Central memory CD8-positive, alpha-beta T cell (primary cell): Measurements from ENCODE around the gene MYO9B.
A peak's percentile ranks its signal among the peaks of the same experiment; 100 is the strongest.

Experiments used
- ATAC-seq: fragments of 150-1000 bp; cut with Tn5 transposase; replicated peaks from 2 replicates; pipeline ENCODE4 v1.10.0; 2022; ENCODE audit warnings: mild to moderate bottlenecking, moderate FRiP score, moderate number of reproducible peaks; ENCODE audit not compliant: poor library complexity, severe bottlenecking; ENCODE audit errors: extremely low read depth
- DNase-seq, 2 donors: peaks; one replicate each; pipeline ENCODE4 v3.0.0; 2021; ENCODE audit warnings: low spot score in 2 of 2
- H3K27ac Mint-ChIP-seq: one replicate; pipeline ENCODE4 v1.8.0; 2022; ENCODE audit warnings: low read depth, mild to moderate bottlenecking, moderate library complexity, mixed read lengths
- H3K27me3 Mint-ChIP-seq: one replicate; pipeline ENCODE4 v1.8.0; 2022; ENCODE audit warnings: mixed read lengths
- H3K36me3 Mint-ChIP-seq: one replicate; pipeline ENCODE4 v1.8.0; 2022; ENCODE audit warnings: mild to moderate bottlenecking, moderate library complexity, mixed read lengths; ENCODE audit not compliant: insufficient read depth
- H3K4me1 Mint-ChIP-seq: one replicate; pipeline ENCODE4 v1.8.0; 2022; ENCODE audit warnings: mixed read lengths
- H3K4me3 Mint-ChIP-seq: one replicate; pipeline ENCODE4 v1.8.0; 2022; ENCODE audit warnings: mild to moderate bottlenecking, moderate library complexity, mixed read lengths
- H3K9me3 Mint-ChIP-seq: one replicate; pipeline ENCODE4 v1.8.0; 2022; ENCODE audit warnings: mixed read lengths

The MYO9B gene

GRCh38 chr19:17243830-17244617, 168.4 kb downstream of the MYO9B start:
- ATAC-seq, result no peak
- Mint-ChIP-seq H3K4me1 (peaks cover 13% of the 10 kb centered on the region), H3K9me3 (no peaks in the 10 kb centered on the region), H3K27ac (no peak overlapping the region), H3K36me3 (peaks cover 3% of the 10 kb centered on the region), H3K27me3 (no peaks in the 10 kb centered on the region), H3K4me3 (peak overlapping the region; percentile 50)
- DNase-seq, result no peak

- no peaks in the 10 kb centered on the region for H3K27me3 Mint-ChIP-seq
These were observed 169.3 kb downstream of the MYO9B start for GRCh38 chr19:17244618-17245534.

DNA sequence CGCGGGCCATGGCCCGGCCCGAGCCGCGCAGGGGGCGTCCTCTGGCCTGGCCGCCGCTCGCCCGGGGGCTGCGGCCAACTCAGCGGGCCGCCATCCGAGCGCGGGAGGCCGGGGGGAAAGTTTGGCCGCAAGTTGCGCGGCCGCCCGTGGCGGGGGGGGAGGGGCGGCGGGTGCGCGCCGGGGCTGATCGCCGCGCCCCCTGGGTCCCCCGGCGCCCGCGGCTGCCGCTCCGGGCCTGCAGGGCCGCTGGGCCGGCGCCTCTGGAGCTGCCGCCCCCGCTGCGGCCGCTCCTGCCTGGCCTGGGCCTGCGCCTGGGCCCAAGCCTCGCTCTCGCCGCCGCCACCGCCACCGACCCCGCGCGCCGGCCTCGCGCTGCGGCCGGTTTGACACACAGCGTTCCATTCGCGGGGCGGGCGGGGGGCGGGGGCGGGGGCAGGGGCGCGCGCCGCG, 170.0 kb downstream of the MYO9B start, which contains the start of gene NR2F6:
Gene NR2F6, minus strand, starts transcription at position 385 of the 450 bp plus-strand sequence. CDS start 699 bp downstream, outside the sequence.
- Mint-ChIP-seq H3K4me3 (peak within 1 kb of the TSS; percentile 86), H3K27ac (peak within 1 kb of the TSS; percentile 74), H3K27me3 (no peaks in the 10 kb centered on the region), H3K4me1 (peaks cover 13% of the 10 kb centered on the region), H3K36me3 (peaks cover 3% of the 10 kb centered on the region), H3K9me3 (no peaks in the 10 kb centered on the region)
- peak; percentile 27 for ATAC-seq
- DNase-seq, result no peak

More at GRCh38 chr19:17244618-17245534, 169.3 kb downstream of the MYO9B start:
- Mint-ChIP-seq H3K4me3 (peak overlapping the region; percentile 50), H3K36me3 (peaks cover 3% of the 10 kb centered on the region), H3K9me3 (no peaks in the 10 kb centered on the region), H3K27ac (no peak overlapping the region), H3K4me1 (peaks cover 13% of the 10 kb centered on the region)
- DNase-seq (no peak), ATAC-seq (no peak)

GRCh38 chr19:17246681-17247425, 171.3 kb downstream of the MYO9B start:
- no peak for ATAC-seq
- peak overlapping the region; percentile 74 for H3K27ac Mint-ChIP-seq
- peaks cover 3% of the 10 kb centered on the region for H3K36me3 Mint-ChIP-seq
- DNase-seq, result no peak
- no peaks in the 10 kb centered on the region for H3K27me3 Mint-ChIP-seq
- peaks cover 13% of the 10 kb centered on the region for H3K4me1 Mint-ChIP-seq
- H3K4me3 Mint-ChIP-seq, result peak overlapping the region; percentile 86
- no peaks in the 10 kb centered on the region for H3K9me3 Mint-ChIP-seq

GRCh38 chr19:17248011-17248776, 172.6 kb downstream of the MYO9B start:
- ATAC-seq (no peak), DNase-seq (no peak)
- no peak overlapping the region for H3K4me3 Mint-ChIP-seq
- H3K27ac Mint-ChIP-seq, result no peak overlapping the region
- H3K36me3 Mint-ChIP-seq, result peaks cover 3% of the 10 kb centered on the region
- H3K4me1 Mint-ChIP-seq, result peaks cover 13% of the 10 kb centered on the region
- no peaks in the 10 kb centered on the region for H3K9me3 Mint-ChIP-seq
- H3K27me3 Mint-ChIP-seq, result no peaks in the 10 kb centered on the region

DNA sequence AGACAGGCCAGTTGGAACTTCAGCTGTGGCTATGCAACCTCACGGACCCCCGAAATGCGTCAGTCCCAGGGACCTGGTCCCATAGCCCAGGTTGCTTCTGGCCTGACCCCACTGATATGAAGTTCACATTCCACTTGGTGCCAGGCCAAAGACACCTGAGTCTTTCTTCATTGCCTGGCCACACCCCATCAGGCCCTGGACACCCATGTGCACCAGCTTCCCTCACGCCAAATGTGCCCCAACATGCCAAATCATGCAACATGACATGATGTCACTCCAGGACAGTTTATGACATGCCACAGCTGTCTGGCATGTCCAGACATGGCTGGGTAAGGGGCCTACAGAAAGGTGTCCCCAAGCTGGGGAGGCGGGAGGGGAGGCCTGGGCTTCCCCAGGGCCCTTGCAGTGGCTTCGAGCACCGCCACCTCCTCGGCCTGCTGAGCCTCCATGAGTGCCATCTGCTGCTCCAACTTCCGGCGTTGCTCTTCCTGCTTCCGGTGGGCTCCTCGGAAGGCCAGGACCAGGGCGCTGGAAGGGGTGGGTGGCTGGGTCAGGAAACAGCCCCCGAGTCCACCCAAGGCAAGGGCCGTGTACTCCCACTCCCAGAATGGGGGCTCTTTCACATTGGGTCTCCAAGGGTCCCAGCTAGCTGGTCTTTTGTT, 174.4 kb downstream of the MYO9B start:
- no peak for ATAC-seq
- Mint-ChIP-seq H3K27ac (no peak overlapping the region), H3K36me3 (peaks cover 3% of the 10 kb centered on the region), H3K4me3 (no peak overlapping the region), H3K27me3 (no peaks in the 10 kb centered on the region), H3K4me1 (peaks cover 13% of the 10 kb centered on the region), H3K9me3 (no peaks in the 10 kb centered on the region)
- DNase-seq, result no peak

GRCh38 chr19:17254636-17255035, 179.1 kb downstream of the MYO9B start:
- Mint-ChIP-seq H3K27me3 (no peaks in the 10 kb centered on the region), H3K4me1 (no peaks in the 10 kb centered on the region), H3K4me3 (no peak overlapping the region), H3K9me3 (no peaks in the 10 kb centered on the region), H3K36me3 (no peaks in the 10 kb centered on the region), H3K27ac (no peak overlapping the region)
- ATAC-seq (no peak), DNase-seq (no peak)

DNA sequence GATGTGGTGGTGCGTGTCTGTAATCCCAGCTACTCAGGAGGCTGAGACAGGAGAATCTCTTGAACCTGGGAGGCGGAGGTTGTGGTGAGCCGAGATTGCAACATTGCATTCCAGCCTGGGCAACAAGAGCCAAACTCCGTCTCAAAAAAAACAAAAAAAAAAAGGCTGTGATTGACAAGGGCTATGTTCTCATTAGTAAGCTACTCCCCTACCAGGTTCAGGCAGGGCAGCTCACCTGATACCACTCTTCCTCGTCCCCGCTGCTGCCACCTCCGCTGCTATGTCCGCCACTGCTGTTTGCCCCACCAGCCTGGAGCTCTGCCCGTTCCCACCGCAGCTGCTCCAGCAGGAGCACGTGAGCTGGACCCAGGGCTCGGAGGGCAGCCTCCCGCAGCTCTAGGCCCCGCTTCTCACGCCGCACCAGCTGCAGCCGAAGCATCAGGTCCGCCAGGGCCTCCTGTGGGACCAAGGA, 179.6 kb downstream of the MYO9B start:
- Mint-ChIP-seq H3K27ac (no peak overlapping the region), H3K4me1 (no peaks in the 10 kb centered on the region), H3K9me3 (no peaks in the 10 kb centered on the region), H3K27me3 (no peaks in the 10 kb centered on the region), H3K4me3 (no peak overlapping the region), H3K36me3 (no peaks in the 10 kb centered on the region)
- ATAC-seq (no peak), DNase-seq (no peak)

GRCh38 chr19:17256130-17256529, 180.6 kb downstream of the MYO9B start:
- peaks cover 6% of the 10 kb centered on the region for H3K4me1 Mint-ChIP-seq
- no peaks in the 10 kb centered on the region for H3K36me3 Mint-ChIP-seq
- DNase-seq, result no peak
- H3K27ac Mint-ChIP-seq, result no peak overlapping the region
- no peak overlapping the region for H3K4me3 Mint-ChIP-seq
- no peaks in the 10 kb centered on the region for H3K27me3 Mint-ChIP-seq
- ATAC-seq, result no peak
- H3K9me3 Mint-ChIP-seq, result no peaks in the 10 kb centered on the region

DNA sequence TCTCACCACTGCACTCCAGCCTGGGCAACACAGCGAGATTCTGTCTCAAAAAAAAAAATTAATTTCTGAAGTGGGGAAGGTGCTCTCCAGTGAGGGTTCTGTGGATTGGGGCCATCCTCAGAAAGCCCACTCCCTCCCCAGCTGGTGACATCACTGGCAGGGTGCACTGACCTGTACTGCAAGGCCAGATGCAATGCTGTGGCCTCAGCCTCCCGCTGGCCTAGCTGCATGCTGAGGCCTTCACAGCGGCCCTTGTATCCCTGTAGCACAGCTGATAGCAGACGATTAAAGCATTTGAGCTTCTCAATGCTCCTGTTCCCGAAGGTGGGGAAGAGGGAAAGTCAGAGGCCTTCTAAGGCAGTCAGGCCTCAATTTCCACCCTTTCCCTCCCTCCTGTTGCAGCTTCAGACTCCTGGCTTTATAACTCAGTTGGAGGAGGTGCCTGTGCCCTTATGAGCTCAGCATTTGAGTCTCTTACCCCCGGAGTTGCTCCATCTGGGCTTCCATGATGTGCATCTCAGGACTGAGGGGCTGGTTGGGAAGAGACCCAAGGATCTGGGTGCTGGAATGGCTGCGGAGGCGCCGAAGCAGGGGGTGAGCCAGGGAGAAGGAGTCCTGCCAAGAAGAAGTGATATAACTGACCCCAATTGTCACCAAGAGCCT, 183.7 kb downstream of the MYO9B start:
- peaks cover 6% of the 10 kb centered on the region for H3K4me1 Mint-ChIP-seq
- H3K4me3 Mint-ChIP-seq, result no peak overlapping the region
- DNase-seq, result no peak
- H3K9me3 Mint-ChIP-seq, result no peaks in the 10 kb centered on the region
- ATAC-seq, result no peak
- no peaks in the 10 kb centered on the region for H3K27me3 Mint-ChIP-seq
- no peak overlapping the region for H3K27ac Mint-ChIP-seq
- no peaks in the 10 kb centered on the region for H3K36me3 Mint-ChIP-seq

DNA sequence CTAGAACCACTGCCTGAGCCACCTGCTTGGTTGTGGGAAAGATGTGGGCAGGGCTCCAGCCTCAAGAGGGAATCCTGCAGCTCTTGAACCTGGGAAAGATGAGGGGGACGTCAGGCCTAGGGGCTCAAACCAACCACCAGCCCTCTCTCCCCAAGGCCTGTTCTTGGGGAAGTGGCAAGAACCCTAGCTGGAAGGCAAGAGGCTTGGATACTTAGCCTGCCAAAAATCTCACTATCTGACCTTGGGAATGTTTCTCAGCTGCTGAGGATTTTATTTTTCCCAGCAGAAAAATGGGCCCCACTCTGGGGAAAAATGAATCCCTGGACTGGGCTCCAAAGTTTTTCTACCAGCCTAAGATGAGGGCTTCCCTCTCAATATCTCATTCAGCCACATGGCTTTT, 184.4 kb downstream of the MYO9B start:
- Mint-ChIP-seq H3K27ac (no peak overlapping the region), H3K9me3 (no peaks in the 10 kb centered on the region), H3K36me3 (no peaks in the 10 kb centered on the region), H3K4me3 (no peak overlapping the region), H3K27me3 (no peaks in the 10 kb centered on the region), H3K4me1 (peaks cover 6% of the 10 kb centered on the region)
- DNase-seq (no peak), ATAC-seq (no peak)
